Heart left ventricle (tissue), 13 donors: ENCODE data around the gene GALNT8.

ENCODE experiments used
- POLR2A ChIP-seq, 2 donors: fragments of 450-650 bp; IDR thresholded peaks; one replicate each; pipeline ENCODE4 v1.6.1; 2017; ENCODE audit warnings: antibody characterized with exemption in 2 of 2, mild to moderate bottlenecking in 2 of 2, moderate library complexity in 2 of 2
- TF ChIP-seq, protein P1 (sequence below), 12 donors: fragments of 200-600 bp; sonication (generic) in 4 of 12; IDR thresholded peaks; one replicate each; pipeline versions ENCODE4 v1.5.0 to v1.8.0; 2018 to 2022; ENCODE audit warnings: antibody characterized with exemption in 12 of 12, mild to moderate bottlenecking in 5 of 12
- donor health status: ischemic (EF 13 %, LVEDD 7.1; RV severe dilation, severe dysfunction).
- donor health status: DM: no; HTN: yes; CAD: no.
- donor health status: DM: no; HTN: no; CAD: no.
- donor health status: ischemic (EF 25% LVEDD 6.9; RV normal size, moderate dysfunction).
- donor health status: ischemic (EF 25% LVEDD 5.7; RV mildly dilated, moderate dysfunction).
- donor health status: ischemic (EF 35%, LVEDD 5.7; RV mildly dilated, moderate dysfunction).
- donor health status: nonischemic (EF 11% LVEDD 7.7; RV severe dilation, severe dysfunction).
- donor health status: DM: yes; HTN: yes; CAD: no.
- donor health status: PGD.
- donor health status: ischemic (EF 29% LVEDD 5.4; RV normal size, mild dysfunction).
- donor health status: nonischemic (EF 23%, LVEDD 6.1; RV moderate dilation, normal function).

GRCh38 chr12:4775936-4776335 is 55.7 kb downstream of the GALNT8 start:
- TF ChIP-seq, protein P1, sequence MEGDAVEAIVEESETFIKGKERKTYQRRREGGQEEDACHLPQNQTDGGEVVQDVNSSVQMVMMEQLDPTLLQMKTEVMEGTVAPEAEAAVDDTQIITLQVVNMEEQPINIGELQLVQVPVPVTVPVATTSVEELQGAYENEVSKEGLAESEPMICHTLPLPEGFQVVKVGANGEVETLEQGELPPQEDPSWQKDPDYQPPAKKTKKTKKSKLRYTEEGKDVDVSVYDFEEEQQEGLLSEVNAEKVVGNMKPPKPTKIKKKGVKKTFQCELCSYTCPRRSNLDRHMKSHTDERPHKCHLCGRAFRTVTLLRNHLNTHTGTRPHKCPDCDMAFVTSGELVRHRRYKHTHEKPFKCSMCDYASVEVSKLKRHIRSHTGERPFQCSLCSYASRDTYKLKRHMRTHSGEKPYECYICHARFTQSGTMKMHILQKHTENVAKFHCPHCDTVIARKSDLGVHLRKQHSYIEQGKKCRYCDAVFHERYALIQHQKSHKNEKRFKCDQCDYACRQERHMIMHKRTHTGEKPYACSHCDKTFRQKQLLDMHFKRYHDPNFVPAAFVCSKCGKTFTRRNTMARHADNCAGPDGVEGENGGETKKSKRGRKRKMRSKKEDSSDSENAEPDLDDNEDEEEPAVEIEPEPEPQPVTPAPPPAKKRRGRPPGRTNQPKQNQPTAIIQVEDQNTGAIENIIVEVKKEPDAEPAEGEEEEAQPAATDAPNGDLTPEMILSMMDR (IDR thresholded peaks at IDR 0.05), result no peak
- no peak for TF ChIP-seq POLR2A (IDR thresholded peaks at IDR 0.05)
